ENCODE results near the gene MTURN. TPM values are rescaled to one million over a fixed set of nuclear protein-coding genes. Genes with fewer than 3 reads are reported as not detected.

MTURN gene
- total RNA-seq, 1 donor from 2014 or later: 281 TPM

Small RNA genes lying within 50 kb of the gene (small RNA-seq; reads per million reads assigned to genes)
- gene RPS27P16 (ENCODE audit: low replicate concordance): not detected

Other genes with a start within 250 kb of the MTURN start
- 102 TPM for gene SCRN1, start 145.2 kb upstream of the MTURN start, total RNA-seq
- 7.4 TPM for gene FKBP14, start 108.3 kb upstream of the MTURN start, total RNA-seq
- 24.3 TPM for gene PLEKHA8, start 106.6 kb upstream of the MTURN start, total RNA-seq
- 46.7 TPM for gene ZNRF2, start 149.6 kb downstream of the MTURN start, total RNA-seq

Data from temporal lobe (tissue), 2 donors.